HG03159 (cell line): ENCODE results near the gene ANXA8.
"Not testable (repeated sequence)": the region's sequence is repeated elsewhere in the genome, so short reads cannot be mapped to it uniquely, and the experiment has no call there.

Experiments used
- ATAC-seq: cut with Tn5 transposase; IDR thresholded peaks from one replicate; pipeline ENCODE4 v1.9.1; 2021; ENCODE audit warnings: mild to moderate bottlenecking, moderate library complexity; ENCODE audit not compliant: unreplicated experiment

The ANXA8 gene, protein sequence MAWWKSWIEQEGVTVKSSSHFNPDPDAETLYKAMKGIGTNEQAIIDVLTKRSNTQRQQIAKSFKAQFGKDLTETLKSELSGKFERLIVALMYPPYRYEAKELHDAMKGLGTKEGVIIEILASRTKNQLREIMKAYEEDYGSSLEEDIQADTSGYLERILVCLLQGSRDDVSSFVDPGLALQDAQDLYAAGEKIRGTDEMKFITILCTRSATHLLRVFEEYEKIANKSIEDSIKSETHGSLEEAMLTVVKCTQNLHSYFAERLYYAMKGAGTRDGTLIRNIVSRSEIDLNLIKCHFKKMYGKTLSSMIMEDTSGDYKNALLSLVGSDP

DNA sequence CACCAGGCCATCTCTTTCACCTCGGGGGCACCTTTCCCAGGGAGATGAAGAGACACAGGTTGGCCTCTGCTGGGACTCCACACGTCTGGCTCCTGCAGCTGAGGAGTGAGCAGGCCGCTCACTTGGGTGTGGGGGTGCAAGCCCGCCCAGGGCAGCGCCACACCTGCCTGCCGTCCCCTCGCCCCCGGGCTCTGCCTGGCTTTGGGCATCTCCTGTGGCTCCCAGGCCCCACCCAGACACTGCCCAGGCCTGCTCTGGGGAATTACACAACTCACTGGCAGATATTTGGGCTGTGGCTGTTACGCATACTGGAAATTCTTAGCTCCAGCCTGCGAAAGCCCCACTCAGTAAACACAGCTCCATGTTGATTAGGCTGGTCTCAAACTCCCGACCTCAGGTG, at the start of gene ANXA8:
ANXA8 (minus strand) TSS at position 193 of the 400 bp plus-strand sequence; CDS start at position 11, 182 bp downstream.
- not testable (repeated sequence) for ATAC-seq

DNA sequence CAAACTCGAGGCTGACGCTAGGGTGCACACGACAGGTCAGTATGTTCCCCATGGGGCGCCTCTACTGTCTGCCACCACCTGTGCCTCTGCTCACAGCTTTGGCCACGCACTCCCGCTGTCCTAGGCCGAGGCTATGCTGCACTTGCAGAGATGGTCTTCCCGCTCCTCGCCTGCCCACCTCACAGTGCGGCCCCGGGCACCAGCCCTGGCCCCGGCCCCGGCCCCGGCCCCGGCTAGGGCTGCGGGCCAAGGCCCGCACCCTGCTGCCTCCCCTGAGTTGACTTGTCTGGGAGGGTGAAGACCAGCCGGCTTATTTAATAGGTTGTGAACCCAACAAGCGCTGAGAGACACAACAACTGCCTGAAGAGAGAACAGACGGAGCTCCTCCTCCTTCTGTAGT, 39.6 kb upstream of the ANXA8 start, which contains the start of gene AGAP9:
AGAP9 (minus strand) TSS at position 164 of the 400 bp plus-strand sequence; CDS start at position 52, 112 bp downstream.
- not testable (repeated sequence) for ATAC-seq

- ATAC-seq: not testable (repeated sequence)
Observed at GRCh38 chr10:47502313-47502712, 18.4 kb upstream of the ANXA8 start.

GRCh38 chr10:47494226-47494625, 10.3 kb upstream of the ANXA8 start:
- not testable (repeated sequence) for ATAC-seq

DNA sequence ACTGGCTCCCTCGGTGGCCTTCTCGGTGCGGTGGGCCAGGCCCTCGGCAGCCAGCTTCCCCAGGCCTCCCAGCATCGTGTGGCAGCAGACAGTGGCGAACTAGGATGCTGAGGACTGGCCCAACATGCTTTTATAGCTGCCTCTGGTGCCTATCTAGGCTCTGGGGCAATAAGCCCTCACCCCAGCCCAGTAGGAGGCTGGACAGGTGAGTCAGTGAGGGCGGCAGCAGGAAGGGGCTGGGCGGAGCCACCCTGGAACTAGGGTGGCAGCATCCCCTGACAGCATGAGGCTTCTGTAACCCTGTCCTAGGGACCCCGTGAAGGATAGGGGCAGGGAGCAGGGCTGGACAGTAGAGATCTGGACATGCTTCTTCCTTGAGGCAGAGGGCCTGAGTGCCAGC, 7.7 kb upstream of the ANXA8 start, which contains the start of gene FAM25G:
FAM25G (minus strand) TSS at position 101 of the 400 bp plus-strand sequence; CDS start at position 75, 26 bp downstream.
- ATAC-seq: not testable (repeated sequence)

DNA sequence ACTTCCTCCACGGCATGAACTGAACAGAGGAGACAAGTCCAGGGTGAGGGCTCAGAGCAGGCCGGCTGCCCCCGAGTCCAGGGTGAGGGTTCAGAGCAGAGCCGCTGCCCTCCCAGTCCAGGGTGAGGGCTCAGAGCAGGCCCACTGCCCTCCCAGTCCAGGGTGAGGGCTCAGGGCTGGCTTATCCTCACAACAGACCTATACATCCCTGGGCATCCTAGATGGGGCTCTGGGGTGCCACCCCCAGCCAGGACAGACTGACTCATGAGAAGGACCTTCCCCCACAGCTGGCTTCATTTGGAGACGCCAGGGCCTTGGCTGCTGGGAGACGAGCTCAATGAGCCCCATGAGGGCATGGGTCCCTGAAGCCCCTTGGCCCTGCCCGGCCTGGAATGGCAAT, 5.7 kb upstream of the ANXA8 start:
- ATAC-seq: not testable (repeated sequence)

DNA sequence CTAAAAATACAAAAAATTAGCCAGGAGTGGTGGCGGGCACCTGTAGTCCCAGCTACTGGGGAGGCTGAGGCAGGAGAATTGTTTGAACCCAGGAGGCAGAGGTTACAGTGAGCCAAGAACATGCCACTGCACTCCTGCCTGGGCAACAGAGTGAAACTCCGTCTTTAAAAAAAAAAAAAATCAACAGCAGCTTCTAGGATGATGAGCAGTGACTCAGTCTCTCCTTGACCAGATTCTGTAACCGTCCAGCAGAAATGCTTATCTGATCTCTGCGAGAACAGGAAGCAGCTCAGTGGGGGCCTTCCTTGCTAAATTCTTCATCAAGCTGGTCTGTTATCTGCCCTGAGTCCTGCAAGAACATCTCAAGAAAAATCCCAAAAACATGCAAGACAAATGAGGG, 2.0 kb upstream of the ANXA8 start:
- not testable (repeated sequence) for ATAC-seq

DNA sequence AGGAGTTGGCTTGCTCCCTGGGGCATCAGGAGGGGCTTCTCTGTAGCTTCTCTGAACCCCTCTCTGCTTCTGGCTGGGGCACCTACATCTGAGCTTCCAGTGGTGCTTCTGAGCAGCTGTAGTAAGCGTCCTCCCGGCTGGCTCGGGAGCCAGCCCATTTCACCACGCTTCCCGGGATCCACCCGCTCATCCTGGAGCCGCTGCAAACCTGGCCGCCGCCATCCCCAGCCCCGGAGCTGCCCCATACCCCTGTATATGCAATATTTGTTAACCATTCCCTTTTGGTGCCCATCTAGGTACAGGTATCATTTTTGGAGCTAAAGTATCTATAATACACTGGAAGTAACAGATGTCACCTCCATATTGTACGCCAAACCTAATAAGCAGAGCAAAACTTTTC, 871 bp upstream of the ANXA8 start:
- ATAC-seq: not testable (repeated sequence)

DNA sequence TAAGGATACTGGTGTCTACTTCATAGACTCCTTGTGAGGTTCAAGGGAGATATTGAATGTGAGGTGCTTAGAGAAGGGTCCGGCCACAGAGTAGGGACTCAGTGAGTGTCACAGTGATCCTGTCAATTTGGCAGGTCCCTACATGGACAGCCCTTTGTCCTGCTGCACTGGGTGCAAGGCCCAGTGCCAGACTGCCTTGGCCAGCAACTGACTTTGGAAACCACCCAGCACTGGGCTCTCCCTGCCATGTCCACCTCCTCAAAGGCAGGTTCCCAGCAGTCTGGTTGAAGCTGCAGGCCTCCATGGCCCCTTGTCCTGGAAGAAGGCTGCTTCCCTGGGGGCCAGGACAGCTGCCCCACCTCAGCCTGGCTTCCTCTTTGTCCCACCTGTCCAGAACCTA, 1.5 kb downstream of the ANXA8 start:
- ATAC-seq: not testable (repeated sequence)

DNA sequence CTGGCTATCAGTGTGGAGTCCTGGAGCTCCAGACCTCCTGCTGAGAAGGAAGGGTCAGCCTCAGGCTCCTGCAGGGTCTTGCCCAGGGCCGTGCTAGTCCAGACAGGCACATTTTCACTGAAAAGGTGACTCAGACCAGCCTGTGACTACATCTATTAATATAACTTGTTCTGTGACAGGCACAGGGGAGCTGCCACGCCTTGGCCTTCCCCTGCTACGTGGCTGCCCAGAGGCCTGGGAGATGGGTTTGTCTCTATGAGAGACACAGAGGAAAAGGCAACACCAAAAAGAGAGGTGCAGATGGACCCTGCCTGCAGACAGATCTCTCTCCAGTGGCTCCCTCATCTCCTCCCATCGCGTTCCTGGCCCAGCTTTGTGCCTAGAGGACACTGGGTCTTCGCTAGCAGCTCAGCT, 2.1 kb downstream of the ANXA8 start:
- ATAC-seq: not testable (repeated sequence)

- not testable (repeated sequence) for ATAC-seq
Observed at GRCh38 chr10:47481182-47481766, 2.6 kb downstream of the ANXA8 start.

GRCh38 chr10:47480133-47480532, 3.8 kb downstream of the ANXA8 start:
- not testable (repeated sequence) for ATAC-seq

DNA sequence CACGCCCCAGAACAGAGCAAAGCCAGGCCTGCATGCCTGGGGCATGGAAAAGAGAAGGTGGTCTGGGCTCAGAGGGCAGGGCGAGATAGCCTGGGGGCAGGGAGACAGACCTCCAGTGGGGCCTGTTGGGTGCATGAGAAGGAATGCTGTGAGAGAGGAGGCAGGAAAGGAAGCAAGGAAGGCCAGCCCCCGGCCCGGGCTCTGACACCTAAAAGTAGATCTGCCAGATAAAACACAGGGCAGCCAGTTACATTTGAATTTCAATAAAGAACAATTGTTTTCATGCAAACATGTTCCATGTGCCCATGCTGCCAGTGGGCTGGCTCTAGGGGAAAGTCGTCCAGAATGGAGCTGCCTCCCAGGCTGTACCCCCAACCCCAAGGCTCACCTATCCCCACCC, 5.8 kb downstream of the ANXA8 start:
- ATAC-seq: not testable (repeated sequence)

- not testable (repeated sequence) for ATAC-seq
Observed at GRCh38 chr10:47477078-47477477, 6.8 kb downstream of the ANXA8 start.

- not testable (repeated sequence) for ATAC-seq
Observed at GRCh38 chr10:47475101-47475500, 8.8 kb downstream of the ANXA8 start.

DNA sequence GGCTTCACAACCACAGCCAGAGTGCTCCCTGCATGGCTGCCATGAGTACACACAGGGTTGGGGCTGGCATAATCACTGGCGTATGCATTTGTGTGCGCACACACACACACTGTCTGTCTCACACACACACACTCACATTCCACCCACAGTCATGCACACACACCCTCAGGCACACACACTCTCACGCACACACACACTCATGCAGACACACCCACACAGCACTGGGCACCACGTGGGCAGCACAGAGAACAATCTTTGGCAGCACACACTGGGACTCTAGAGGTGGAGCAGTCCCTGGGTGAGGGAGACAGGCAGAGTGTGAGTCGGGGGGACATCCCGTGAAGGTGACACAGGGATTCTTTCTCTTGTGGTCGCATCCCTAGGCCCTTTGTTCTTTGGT, 10.4 kb downstream of the ANXA8 start:
- ATAC-seq: not testable (repeated sequence)

DNA sequence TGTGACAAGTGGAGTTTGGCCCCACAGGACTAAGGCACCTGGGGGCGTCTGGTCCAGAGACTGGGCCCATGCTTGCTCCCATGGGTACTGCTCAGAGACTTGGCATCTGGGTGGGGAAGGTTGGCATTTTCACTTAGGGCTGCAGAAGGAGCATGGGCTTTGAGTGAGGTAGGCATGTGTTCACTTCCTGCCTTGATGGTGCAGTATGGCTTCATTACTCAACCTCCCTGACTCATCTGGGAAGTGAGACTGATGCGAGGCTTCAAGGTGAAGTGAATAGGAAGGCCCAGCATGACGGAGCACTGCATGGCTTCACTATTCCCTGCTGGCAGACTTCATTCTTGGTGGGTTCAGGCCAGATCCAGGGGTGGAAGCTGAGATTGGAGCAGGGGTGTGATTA, 11.3 kb downstream of the ANXA8 start:
- ATAC-seq: peak; percentile 63

GRCh38 chr10:47472072-47472471, 11.8 kb downstream of the ANXA8 start:
- ATAC-seq: not testable (repeated sequence)

DNA sequence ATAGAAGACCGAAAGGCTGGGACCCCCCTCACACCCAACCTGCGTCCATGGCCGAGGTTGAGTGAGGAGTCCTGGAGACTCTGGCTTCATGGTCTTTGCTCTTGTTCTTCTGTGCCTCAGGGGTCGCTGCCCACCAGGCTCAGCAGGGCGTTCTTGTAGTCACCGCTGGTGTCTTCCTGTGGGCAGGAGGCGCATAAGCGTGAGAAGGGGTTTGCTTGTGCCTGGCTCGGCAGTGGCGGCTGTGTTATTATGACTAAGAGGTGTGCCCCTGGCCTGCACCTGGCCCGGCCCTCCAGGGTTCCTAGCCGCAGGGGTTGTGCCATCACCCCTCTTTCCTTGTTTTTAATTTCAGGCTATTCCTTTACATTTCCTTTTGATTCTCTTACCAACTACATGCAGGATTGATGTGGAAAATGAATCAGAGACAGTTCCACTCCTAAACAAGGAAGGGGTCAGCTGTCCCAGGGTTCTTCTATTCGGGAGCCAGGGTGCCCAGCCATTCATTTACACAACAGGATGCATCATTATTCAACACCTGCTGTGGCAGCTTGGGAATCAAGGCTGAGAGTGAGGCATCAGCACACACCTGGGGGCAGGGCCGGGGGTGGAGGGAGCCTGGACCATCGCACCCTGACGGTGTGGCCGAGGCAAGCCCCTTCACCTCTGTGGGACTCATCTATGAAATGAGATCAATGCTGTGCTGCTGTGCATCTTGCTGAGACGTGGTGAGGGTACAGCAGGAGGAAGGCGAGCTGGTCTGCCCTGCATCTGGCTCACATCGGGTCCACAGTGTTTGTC, 15.0 kb downstream of the ANXA8 start:
- ATAC-seq: not testable (repeated sequence)

DNA sequence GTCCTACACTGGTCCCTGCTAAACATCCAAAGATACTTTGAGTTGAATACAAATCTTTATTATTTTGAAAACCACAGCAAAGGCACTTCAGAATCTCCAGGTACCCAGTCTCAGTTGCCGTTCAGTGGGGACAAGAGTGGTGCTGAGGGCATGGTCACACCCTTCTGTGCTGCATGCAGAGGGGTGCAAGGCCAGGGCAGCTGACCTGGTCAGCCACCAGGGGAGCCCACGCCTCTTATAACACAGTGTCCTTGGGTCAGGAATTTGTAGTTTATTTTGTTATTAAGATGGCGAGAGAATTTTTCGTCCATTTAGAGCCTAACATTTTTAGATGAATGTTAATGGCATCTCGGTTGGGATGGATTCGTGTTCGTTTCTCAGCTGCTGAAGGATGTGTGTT, 16.0 kb downstream of the ANXA8 start:
- ATAC-seq: not testable (repeated sequence)

- ATAC-seq: not testable (repeated sequence)
Observed at GRCh38 chr10:47467458-47467857, 16.5 kb downstream of the ANXA8 start.
